Measurements from ENCODE around the gene UQCC5. TPM values are rescaled to one million over a fixed set of nuclear protein-coding genes. Genes with fewer than 3 reads are reported as not detected.

The UQCC5 gene
- total RNA-seq, 2 donors from 2014 or later, result 7.4 to 8.9 TPM

GRCh38 chr3:52529376-52530333 lies 6.8 kb upstream of the UQCC5 start:
- H3K36me3 Mint-ChIP-seq (ENCODE audit: insufficient read depth in 2 of 2), result no peaks in the 10 kb centered on the region
- DNase-seq, result peak in 1 of 2 donors; percentile 0
- no peaks in the 10 kb centered on the region for H3K27me3 Mint-ChIP-seq (ENCODE audit: low read depth)
- ATAC-seq (replicated peaks in 1 of 2), result no peak
- no peaks in the 10 kb centered on the region for H3K9me3 Mint-ChIP-seq
- H3K4me3 Mint-ChIP-seq, result no peak overlapping the region
- no peak overlapping the region for H3K27ac Mint-ChIP-seq
- H3K4me1 Mint-ChIP-seq (ENCODE audit: low read depth), result no peaks in the 10 kb centered on the region

GRCh38 chr3:52530918-52531826 lies 5.2 kb upstream of the UQCC5 start:
- no peaks in the 10 kb centered on the region for H3K27me3 Mint-ChIP-seq (ENCODE audit: low read depth)
- H3K4me1 Mint-ChIP-seq (ENCODE audit: low read depth), result peaks cover 11% of the 10 kb centered on the region
- peak in 1 of 2 donors; percentile 0 for DNase-seq
- H3K4me3 Mint-ChIP-seq, result no peak overlapping the region
- H3K36me3 Mint-ChIP-seq (ENCODE audit: insufficient read depth in 2 of 2), result peaks cover 0 to 2% of the 10 kb centered on the region in 2 donors
- H3K27ac Mint-ChIP-seq, result no peak overlapping the region
- ATAC-seq (replicated peaks in 1 of 2), result no peak
- no peaks in the 10 kb centered on the region for H3K9me3 Mint-ChIP-seq

GRCh38 chr3:52531860-52532516 lies 4.4 kb upstream of the UQCC5 start:
- ATAC-seq (replicated peaks in 1 of 2), result no peak
- H3K4me1 Mint-ChIP-seq (ENCODE audit: low read depth), result peaks cover 14% of the 10 kb centered on the region
- H3K9me3 Mint-ChIP-seq, result no peaks in the 10 kb centered on the region
- peak overlapping the region; percentile 82 to 88 for H3K4me3 Mint-ChIP-seq
- DNase-seq, result peak in 1 of 2 donors; percentile 5
- H3K36me3 Mint-ChIP-seq (ENCODE audit: insufficient read depth in 2 of 2), result peaks cover 2% of the 10 kb centered on the region in 2 donors
- H3K27me3 Mint-ChIP-seq (ENCODE audit: low read depth), result no peaks in the 10 kb centered on the region
- H3K27ac Mint-ChIP-seq, result peak overlapping the region; percentile 77

GRCh38 chr3:52532517-52532837 lies 3.9 kb upstream of the UQCC5 start:
- Mint-ChIP-seq H3K36me3 (ENCODE audit: insufficient read depth in 2 of 2) (peaks cover 2% of the 10 kb centered on the region in 2 donors), H3K4me1 (ENCODE audit: low read depth) (peaks cover 19% of the 10 kb centered on the region), H3K9me3 (no peaks in the 10 kb centered on the region), H3K27me3 (ENCODE audit: low read depth) (no peaks in the 10 kb centered on the region), H3K27ac (peak overlapping the region; percentile 77), H3K4me3 (peak overlapping the region; percentile 82 to 88)
- no peak for ATAC-seq (replicated peaks in 1 of 2)
- peak; percentile 44 to 47 for DNase-seq

GRCh38 chr3:52532838-52533622 lies 3.4 kb upstream of the UQCC5 start:
- Mint-ChIP-seq H3K36me3 (ENCODE audit: insufficient read depth in 2 of 2) (peaks cover 2% of the 10 kb centered on the region in 2 donors), H3K4me1 (ENCODE audit: low read depth) (peaks cover 25% of the 10 kb centered on the region), H3K27me3 (ENCODE audit: low read depth) (no peaks in the 10 kb centered on the region), H3K4me3 (peak overlapping the region; percentile 82 to 88), H3K27ac (peak overlapping the region; percentile 77), H3K9me3 (no peaks in the 10 kb centered on the region)
- ATAC-seq (replicated peaks in 1 of 2) (peak; percentile 2 to 7), DNase-seq (peak; percentile 38 to 42)

GRCh38 chr3:52533623-52534280 lies 2.7 kb upstream of the UQCC5 start, which contains the start of gene NT5DC2:
TSS of gene NT5DC2 (minus strand) at chr3:52533857. CDS start at chr3:52533737, 120 bp downstream.
- Mint-ChIP-seq H3K36me3 (ENCODE audit: insufficient read depth in 2 of 2) (peaks cover 2% of the 10 kb centered on the region in 2 donors), H3K27me3 (ENCODE audit: low read depth) (no peaks in the 10 kb centered on the region), H3K4me1 (ENCODE audit: low read depth) (peaks cover 32% of the 10 kb centered on the region), H3K9me3 (no peaks in the 10 kb centered on the region), H3K4me3 (peak within 1 kb of the TSS; percentile 92 to 96), H3K27ac (peak within 1 kb of the TSS; percentile 77)
- DNase-seq (peak; percentile 78 to 83), ATAC-seq (replicated peaks in 1 of 2) (peak; percentile 56 to 59)

- peak overlapping the region; percentile 61 for H3K27ac Mint-ChIP-seq
- ATAC-seq (replicated peaks in 1 of 2), result no peak
- DNase-seq, result peak in 1 of 2 donors; percentile 5
- peak overlapping the region; percentile 92 to 96 for H3K4me3 Mint-ChIP-seq
- peaks cover 0 to 3% of the 10 kb centered on the region in 2 donors for H3K9me3 Mint-ChIP-seq
- H3K27me3 Mint-ChIP-seq (ENCODE audit: low read depth), result no peaks in the 10 kb centered on the region
- peaks cover 40% of the 10 kb centered on the region for H3K4me1 Mint-ChIP-seq (ENCODE audit: low read depth)
- H3K36me3 Mint-ChIP-seq (ENCODE audit: insufficient read depth in 2 of 2), result peaks cover 6 to 8% of the 10 kb centered on the region in 2 donors
Measured at GRCh38 chr3:52534281-52535183, 1.9 kb upstream of the UQCC5 start.

- H3K4me1 Mint-ChIP-seq (ENCODE audit: low read depth), result peaks cover 47% of the 10 kb centered on the region
- H3K4me3 Mint-ChIP-seq, result peak overlapping the region; percentile 96 to 99
- H3K27ac Mint-ChIP-seq, result peak overlapping the region; percentile 61
- H3K9me3 Mint-ChIP-seq, result peaks cover 0 to 3% of the 10 kb centered on the region in 2 donors
- ATAC-seq (replicated peaks in 1 of 2) (no peak), DNase-seq (peak in 1 of 2 donors; percentile 1)
- H3K27me3 Mint-ChIP-seq (ENCODE audit: low read depth), result no peaks in the 10 kb centered on the region
- H3K36me3 Mint-ChIP-seq (ENCODE audit: insufficient read depth in 2 of 2), result peaks cover 6 to 8% of the 10 kb centered on the region in 2 donors
Measured at GRCh38 chr3:52535411-52536111, 844 bp upstream of the UQCC5 start.

- DNase-seq (no peak), ATAC-seq (replicated peaks in 1 of 2) (no peak)
- Mint-ChIP-seq H3K4me1 (ENCODE audit: low read depth) (peaks cover 47% of the 10 kb centered on the region), H3K36me3 (ENCODE audit: insufficient read depth in 2 of 2) (peaks cover 8% of the 10 kb centered on the region in 2 donors), H3K27me3 (ENCODE audit: low read depth) (no peaks in the 10 kb centered on the region), H3K9me3 (peaks cover 0 to 3% of the 10 kb centered on the region in 2 donors), H3K4me3 (peak overlapping the region; percentile 96 to 99), H3K27ac (no peak overlapping the region)
Measured at GRCh38 chr3:52536112-52536368, 365 bp upstream of the UQCC5 start.

- DNase-seq (no peak), ATAC-seq (replicated peaks in 1 of 2) (no peak)
- Mint-ChIP-seq H3K4me3 (peak overlapping the region; percentile 96 to 99), H3K27ac (peak overlapping the region; percentile 94), H3K27me3 (ENCODE audit: low read depth) (no peaks in the 10 kb centered on the region), H3K9me3 (peaks cover 0 to 3% of the 10 kb centered on the region in 2 donors), H3K36me3 (ENCODE audit: insufficient read depth in 2 of 2) (peaks cover 8 to 9% of the 10 kb centered on the region in 2 donors), H3K4me1 (ENCODE audit: low read depth) (peaks cover 47% of the 10 kb centered on the region)
Measured at GRCh38 chr3:52537165-52537620, 788 bp downstream of the UQCC5 start.
